Measurements from ENCODE around the gene SFXN4.
"Not testable (repeated sequence)": the region's sequence is repeated elsewhere in the genome, so short reads cannot be mapped to it uniquely, and the experiment has no call there.

Gene SFXN4

GRCh38 chr10:119138346-119139306 lies 26.9 kb downstream of the SFXN4 start:
- no peak for DNase-seq

DNA sequence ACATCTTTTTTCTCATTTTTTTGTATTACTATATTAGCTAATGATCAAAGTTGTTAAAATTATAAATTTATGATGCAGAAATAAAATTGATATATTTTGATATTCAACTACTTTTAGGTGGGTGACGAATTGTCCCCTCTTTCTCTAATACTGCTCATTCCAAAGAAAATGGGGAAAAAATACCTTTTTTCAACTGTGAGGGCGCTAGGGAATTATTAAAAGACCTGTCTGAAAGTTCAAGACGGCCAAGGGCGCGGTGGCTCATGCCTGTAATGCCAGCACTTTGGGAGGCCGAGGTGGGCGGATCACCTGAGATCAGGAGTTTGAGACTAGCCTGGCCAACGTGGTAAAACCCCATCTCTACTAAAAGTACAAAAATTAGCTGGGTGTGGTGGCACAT lies 27.6 kb downstream of the SFXN4 start:
- not testable (repeated sequence) for DNase-seq

- no peak for DNase-seq
Observed at GRCh38 chr10:119136084-119136483, 29.4 kb downstream of the SFXN4 start.

GRCh38 chr10:119135513-119135881 lies 30.0 kb downstream of the SFXN4 start:
- DNase-seq: no peak

GRCh38 chr10:119133949-119134348 lies 31.6 kb downstream of the SFXN4 start:
- peak; percentile 18 for DNase-seq

- DNase-seq: no peak
Observed at GRCh38 chr10:119132521-119133345, 32.8 kb downstream of the SFXN4 start.

- peak; percentile 1 for DNase-seq
Observed at GRCh38 chr10:119131512-119132240, 33.8 kb downstream of the SFXN4 start.

- no peak for DNase-seq
Observed at GRCh38 chr10:119129721-119130120, 35.8 kb downstream of the SFXN4 start.

DNA sequence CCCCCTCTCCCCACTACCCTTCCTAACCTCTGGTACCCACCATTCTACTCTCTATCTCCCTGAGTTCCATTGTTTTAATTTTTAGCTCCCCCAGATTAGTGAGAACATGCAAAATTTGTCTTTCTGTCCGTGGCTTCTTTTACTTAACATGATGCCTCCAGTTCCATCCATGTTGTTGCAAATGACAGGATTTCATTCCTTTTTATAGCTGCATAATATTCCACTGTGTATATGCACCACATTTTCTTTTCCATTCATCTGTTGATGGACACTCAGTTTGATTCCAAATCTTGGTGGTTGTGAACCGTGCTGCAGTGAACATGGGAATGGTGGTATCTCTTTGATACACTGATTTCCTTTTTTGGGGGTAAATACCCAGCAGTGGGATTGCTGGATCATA lies 39.6 kb downstream of the SFXN4 start:
- DNase-seq: no peak

DNA sequence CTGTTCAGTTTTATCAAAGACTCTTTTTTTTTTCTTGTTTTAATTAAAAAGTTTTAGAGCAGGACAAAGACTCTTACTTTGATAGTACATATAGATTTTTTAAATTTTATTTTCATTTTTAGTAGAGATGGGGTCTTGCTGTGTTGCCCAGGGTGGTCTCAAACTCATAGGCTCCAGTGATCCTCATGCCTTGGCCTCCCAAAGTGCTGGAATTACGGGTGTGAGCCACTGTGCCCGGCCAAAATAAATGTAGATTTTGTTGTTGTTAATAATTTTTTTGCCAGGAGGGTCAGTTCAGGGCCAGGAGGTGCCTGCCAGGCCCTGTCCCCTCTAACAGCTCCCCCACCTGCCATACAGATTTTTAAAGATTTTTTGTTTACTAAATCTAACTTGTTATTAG lies 44.6 kb downstream of the SFXN4 start:
- no peak for DNase-seq

DNA sequence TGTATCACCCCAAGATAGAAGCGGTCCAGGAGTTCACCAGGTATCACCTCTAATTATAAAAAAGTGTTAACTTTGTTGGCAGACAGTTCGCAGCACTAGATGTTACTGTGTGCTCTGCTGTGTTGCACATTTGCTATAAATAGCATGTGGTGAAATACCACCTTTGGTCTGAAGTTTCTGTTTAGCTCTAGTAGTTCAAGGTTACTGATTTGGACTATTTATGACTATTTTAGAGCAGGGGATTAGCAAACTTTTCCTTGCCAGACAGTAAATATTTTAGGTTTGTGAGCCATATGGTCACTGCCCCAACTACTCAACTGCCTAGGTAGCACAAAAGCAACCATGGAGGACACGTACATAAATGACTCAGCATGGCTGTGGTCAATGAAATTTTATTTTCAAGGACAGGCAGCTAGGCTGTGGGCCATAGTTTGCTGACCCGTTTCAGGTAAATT lies 45.1 kb downstream of the SFXN4 start:
- no peak for DNase-seq

DNA sequence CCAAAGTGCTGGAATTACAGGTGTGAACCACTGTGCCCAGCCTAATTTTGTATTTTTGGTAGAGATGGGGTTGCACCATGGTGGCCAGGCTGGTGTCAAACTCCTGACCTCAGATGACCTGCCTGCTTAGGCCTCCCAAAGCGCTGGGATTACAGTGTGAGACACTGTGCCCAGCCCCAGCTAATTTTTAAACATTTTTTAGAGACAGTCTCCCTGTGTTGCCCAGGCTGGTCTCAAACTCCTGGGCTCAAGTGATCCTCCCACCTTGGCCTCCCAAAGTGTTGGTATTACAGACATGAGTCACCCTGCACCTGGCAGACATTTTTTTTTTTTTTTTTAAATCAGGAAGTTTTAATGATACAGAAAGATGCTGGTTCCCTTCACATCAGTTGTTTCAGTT lies 46.1 kb downstream of the SFXN4 start:
- no peak for DNase-seq

- DNase-seq: no peak
Observed at GRCh38 chr10:119118231-119118630, 47.3 kb downstream of the SFXN4 start.

- DNase-seq: no peak
Observed at GRCh38 chr10:119116326-119116951, 49.1 kb downstream of the SFXN4 start.

GRCh38 chr10:119115926-119116325 lies 49.6 kb downstream of the SFXN4 start:
- no peak for DNase-seq

DNA sequence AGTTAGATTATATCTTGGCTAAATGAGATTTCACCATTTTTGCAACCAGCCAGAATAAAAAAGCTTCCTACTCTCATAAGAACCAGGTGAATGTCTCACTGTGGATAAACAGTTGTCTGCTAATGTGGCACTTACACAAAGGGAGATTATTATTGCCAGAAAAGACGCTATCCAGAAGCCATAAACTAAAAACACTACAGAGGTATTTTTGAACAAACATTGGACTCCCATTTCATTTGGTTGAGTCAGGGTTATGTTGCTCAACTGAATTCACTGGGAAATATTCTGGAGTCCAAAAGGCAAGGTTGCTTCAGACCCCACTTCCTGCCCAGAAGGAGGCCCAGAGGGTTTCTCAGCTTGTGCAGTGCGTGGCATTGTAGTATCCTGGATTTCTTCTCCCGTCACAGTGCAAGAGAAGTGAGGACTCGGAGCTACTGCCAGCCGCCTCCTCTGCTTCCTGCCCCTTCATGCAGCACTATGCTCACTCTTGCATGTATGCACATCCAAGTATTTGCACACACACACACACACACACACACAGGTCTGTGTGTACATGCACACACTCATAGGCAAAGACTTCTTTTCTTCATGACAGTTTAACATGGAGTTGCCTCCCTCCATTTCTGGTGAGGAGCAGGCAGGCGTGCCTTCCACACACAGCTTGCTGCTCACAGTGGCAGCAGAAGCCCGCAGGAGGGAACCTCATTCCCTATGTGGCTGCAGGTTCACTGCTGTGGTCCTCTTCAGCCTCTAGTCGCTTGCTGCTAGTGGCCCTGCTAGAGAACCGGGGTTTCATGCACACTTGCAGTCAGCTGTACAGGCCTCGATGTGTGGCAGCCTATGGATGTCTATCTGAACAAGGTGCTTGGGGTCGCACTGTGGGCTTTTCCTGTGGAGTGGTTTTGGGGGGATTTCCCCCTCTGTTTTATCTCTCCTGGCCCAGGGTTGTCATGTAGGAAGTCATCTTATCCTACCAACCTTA lies 51.5 kb downstream of the SFXN4 start:
- DNase-seq: no peak

- no peak for DNase-seq
Observed at GRCh38 chr10:119112056-119112455, 53.5 kb downstream of the SFXN4 start.

- DNase-seq: not testable (repeated sequence)
Observed at GRCh38 chr10:119107771-119108170, 57.7 kb downstream of the SFXN4 start.

- not testable (repeated sequence) for DNase-seq
Observed at GRCh38 chr10:119107106-119107505, 58.4 kb downstream of the SFXN4 start.

DNA sequence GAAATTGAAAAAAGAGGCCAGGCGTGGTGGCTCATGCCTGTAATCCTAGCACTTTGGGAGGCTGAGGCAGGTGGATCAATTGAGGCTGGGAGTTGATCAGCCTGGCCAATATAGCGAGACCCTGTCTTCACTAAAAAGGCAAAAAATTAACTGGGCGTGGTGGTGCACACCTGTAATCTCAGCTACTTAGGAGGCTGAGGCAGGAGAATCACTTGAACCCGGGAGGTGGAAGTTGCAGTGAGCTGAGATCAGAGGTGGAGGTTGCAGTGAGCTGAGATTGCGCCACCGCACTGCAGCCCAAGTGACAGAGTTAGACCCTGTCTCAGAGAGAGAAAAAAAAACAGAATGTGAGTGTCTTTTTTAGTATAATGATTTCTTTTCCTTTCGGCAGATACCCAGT lies 59.6 kb downstream of the SFXN4 start:
- not testable (repeated sequence) for DNase-seq

DNA sequence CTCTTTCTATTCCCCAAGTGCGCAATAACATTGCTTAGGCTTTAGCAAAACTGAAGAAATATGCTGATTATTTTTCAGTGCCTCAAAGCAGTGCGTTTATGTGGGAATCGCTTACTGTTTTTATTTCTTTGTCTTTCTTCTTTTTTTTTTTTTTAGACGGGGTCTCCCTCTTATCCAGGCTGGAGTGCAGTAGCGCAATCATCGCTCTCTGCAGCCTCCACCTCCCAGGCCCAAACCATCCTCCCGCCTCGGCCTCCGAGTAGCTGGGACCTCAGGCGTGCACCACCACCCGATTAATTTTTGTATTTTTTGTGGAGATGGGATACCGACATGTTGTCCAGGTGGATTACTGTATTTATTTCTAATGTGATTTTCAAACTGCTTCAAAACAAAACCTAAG lies 60.4 kb downstream of the SFXN4 start:
- no peak for DNase-seq
